Tibial nerve (tissue), 4 donors: ENCODE data around the gene SPATS2.

Experiments used
- EP300 ChIP-seq, 2 donors: sonication (generic); formaldehyde crosslinking; IDR thresholded peaks; one replicate each; pipeline ENCODE4 v1.6.1; 2017; ENCODE audit warnings: antibody characterized with exemption in 2 of 2, mild to moderate bottlenecking in 1 of 2
- POLR2A ChIP-seq, 2 donors: fragments of 450-650 bp; IDR thresholded peaks; one replicate each; pipeline ENCODE4 v1.6.1; 2017; ENCODE audit warnings: antibody characterized with exemption in 2 of 2, mild to moderate bottlenecking in 2 of 2, moderate library complexity in 2 of 2
- TF ChIP-seq, protein P1 (sequence below), 5 experiments: fragments of 200-600 bp in 3 of 5; fragments of 450-650 bp in 2 of 5; sonication (generic) in 3 of 5; IDR thresholded peaks; one replicate each; pipeline ENCODE4 v1.5.1; 2016 to 2019; ENCODE audit warnings: antibody characterized with exemption in 5 of 5, mild to moderate bottlenecking in 3 of 5, moderate library complexity in 2 of 5

DNA sequence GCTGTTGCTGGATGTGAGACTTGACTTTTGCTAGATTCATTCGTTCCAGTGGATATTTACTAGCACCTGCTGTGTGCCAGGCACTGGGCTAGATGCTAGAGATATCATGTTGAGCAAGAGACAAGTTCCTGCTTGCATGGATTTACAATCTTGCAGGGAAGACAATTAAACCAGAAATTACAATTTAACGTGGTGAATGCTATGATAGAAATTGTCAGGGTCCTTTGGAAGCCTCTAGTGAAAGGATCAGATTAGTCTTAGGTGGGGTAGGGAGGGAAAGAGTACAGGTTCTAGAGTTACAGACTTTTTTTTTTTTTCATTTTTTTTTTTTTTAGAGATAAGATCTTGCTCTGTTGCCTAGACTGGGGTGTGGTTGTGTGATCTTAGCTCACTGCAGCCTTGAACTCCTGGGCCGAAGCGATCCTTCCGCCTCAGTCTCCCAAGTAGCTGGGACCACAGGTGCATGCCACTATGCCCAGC lies 36.7 kb downstream of the SPATS2 start:
- no peak for TF ChIP-seq EP300 (IDR thresholded peaks at IDR 0.05)
- TF ChIP-seq, protein P1, sequence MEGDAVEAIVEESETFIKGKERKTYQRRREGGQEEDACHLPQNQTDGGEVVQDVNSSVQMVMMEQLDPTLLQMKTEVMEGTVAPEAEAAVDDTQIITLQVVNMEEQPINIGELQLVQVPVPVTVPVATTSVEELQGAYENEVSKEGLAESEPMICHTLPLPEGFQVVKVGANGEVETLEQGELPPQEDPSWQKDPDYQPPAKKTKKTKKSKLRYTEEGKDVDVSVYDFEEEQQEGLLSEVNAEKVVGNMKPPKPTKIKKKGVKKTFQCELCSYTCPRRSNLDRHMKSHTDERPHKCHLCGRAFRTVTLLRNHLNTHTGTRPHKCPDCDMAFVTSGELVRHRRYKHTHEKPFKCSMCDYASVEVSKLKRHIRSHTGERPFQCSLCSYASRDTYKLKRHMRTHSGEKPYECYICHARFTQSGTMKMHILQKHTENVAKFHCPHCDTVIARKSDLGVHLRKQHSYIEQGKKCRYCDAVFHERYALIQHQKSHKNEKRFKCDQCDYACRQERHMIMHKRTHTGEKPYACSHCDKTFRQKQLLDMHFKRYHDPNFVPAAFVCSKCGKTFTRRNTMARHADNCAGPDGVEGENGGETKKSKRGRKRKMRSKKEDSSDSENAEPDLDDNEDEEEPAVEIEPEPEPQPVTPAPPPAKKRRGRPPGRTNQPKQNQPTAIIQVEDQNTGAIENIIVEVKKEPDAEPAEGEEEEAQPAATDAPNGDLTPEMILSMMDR (IDR thresholded peaks at IDR 0.05) = no peak
- no peak for TF ChIP-seq POLR2A (IDR thresholded peaks at IDR 0.05)
